IMR-90 (cell line): Measurements from ENCODE around the gene ADGRV1. TPM values are rescaled to one million over a fixed set of nuclear protein-coding genes. Genes with fewer than 3 reads are reported as not detected.
"Not testable (repeated sequence)": the region's sequence is repeated elsewhere in the genome, so short reads cannot be mapped to it uniquely, and the experiment has no call there.

ENCODE experiments used
- ATAC-seq: fragments of 200-7000 bp; cut with Tn5 transposase; 2 replicates; pipeline ENCODE4 v1.9.1; 2020; ENCODE audit warnings: low read depth, mild to moderate bottlenecking, moderate library complexity
- BruUV-seq: library from RNA; stranded (reverse); fragments of 400-500 nt; replicated peaks from 2 replicates; lab custom pipeline; 2021; lab: Mats Ljungman, UMichigan
- CTCF ChIA-PET: fragments of 300-600 bp; formaldehyde crosslinking; extraction: SDS; loops from one replicate; lab custom pipeline; 2021; ENCODE audit warnings: antibody characterized with exemption; lab: Yijun Ruan, JAX
- POLR2A ChIA-PET: fragments of 300-600 bp; sonication (Branson Sonifier 250); formaldehyde crosslinking; loops from one replicate; lab custom pipeline; 2022; ENCODE audit warnings: antibody characterized with exemption; ENCODE audit not compliant: unreplicated experiment; lab: Charles Lee
- DNase-seq: peaks from one replicate; pipeline ENCODE4 v3.0.0; 2013
- H2AFZ ChIP-seq: replicated peaks from 2 replicates; pipeline ENCODE3; 2013; ENCODE audit warnings: low read length, mild to moderate bottlenecking; ENCODE audit not compliant: poor library complexity
- H2AK5ac ChIP-seq: 2 replicates; pipeline ENCODE4 v1.6.1; 2013; ENCODE audit warnings: low read depth, low read length, inconsistent platforms
- H2AK9ac ChIP-seq: replicated peaks from 2 replicates; pipeline ENCODE3; 2013; ENCODE audit warnings: mild to moderate bottlenecking, low read depth, low read length, moderate library complexity; ENCODE audit not compliant: poor library complexity
- H2BK120ac ChIP-seq: 2 replicates; pipeline ENCODE4 v1.6.1; 2013; ENCODE audit warnings: low read depth, low read length, inconsistent platforms
- H2BK15ac ChIP-seq: 3 replicates; pipeline ENCODE4 v1.6.1; 2013; ENCODE audit warnings: low read depth, low read length, inconsistent platforms
- H2BK20ac ChIP-seq: 2 replicates; pipeline ENCODE4 v1.6.1; 2013; ENCODE audit warnings: low read depth, mild to moderate bottlenecking, inconsistent platforms, low read length, moderate library complexity
- H2BK5ac ChIP-seq: 2 replicates; pipeline ENCODE4 v1.6.1; 2013; ENCODE audit warnings: mild to moderate bottlenecking, low read depth, low read length, inconsistent platforms; ENCODE audit not compliant: poor library complexity, severe bottlenecking
- H3K14ac ChIP-seq: replicated peaks from 2 replicates; pipeline ENCODE4 v1.6.1; 2013; ENCODE audit warnings: low read depth, low read length, inconsistent platforms
- H3K18ac ChIP-seq: 2 replicates; pipeline ENCODE4 v1.6.1; 2013; ENCODE audit warnings: low read depth, low read length, control low read depth
- H3K23ac ChIP-seq: 2 replicates; pipeline ENCODE4 v1.6.1; 2013; ENCODE audit warnings: low read depth, low read length, inconsistent platforms
- H3K27ac ChIP-seq: 2 replicates; pipeline ENCODE4 v1.5.1; 2013; ENCODE audit warnings: mild to moderate bottlenecking, control low read depth, low read length; ENCODE audit not compliant: insufficient read depth
- H3K27me3 ChIP-seq: 2 replicates; pipeline ENCODE4 v1.6.1; 2013; ENCODE audit warnings: low read length; ENCODE audit not compliant: control insufficient read depth, insufficient read depth
- H3K36me3 ChIP-seq: 2 replicates; pipeline ENCODE4 v1.6.1; 2013; ENCODE audit warnings: low read length, mixed read lengths; ENCODE audit not compliant: control insufficient read depth, insufficient read depth
- H3K4ac ChIP-seq: 2 replicates; pipeline ENCODE4 v1.6.1; 2013; ENCODE audit warnings: low read depth, low read length, inconsistent platforms
- H3K4me1 ChIP-seq: 2 replicates; pipeline ENCODE4 v1.6.1; 2013; ENCODE audit warnings: low read length, mixed read lengths; ENCODE audit not compliant: control insufficient read depth, insufficient read depth
- H3K4me2 ChIP-seq: 2 replicates; pipeline ENCODE4 v1.6.1; 2013; ENCODE audit warnings: low read depth, mild to moderate bottlenecking, control low read depth, low read length, moderate library complexity
- H3K4me3 ChIP-seq: 2 replicates; pipeline ENCODE4 v1.5.1; 2013; ENCODE audit warnings: low read depth, mild to moderate bottlenecking, control low read depth, low read length, moderate library complexity; ENCODE audit not compliant: insufficient read depth
- H3K56ac ChIP-seq: 2 replicates; pipeline ENCODE4 v1.6.1; 2013; ENCODE audit warnings: low read length, inconsistent platforms; ENCODE audit not compliant: insufficient read depth; ENCODE audit errors: extremely low read depth
- H3K79me1 ChIP-seq, 2 experiments: 2 replicates each; pipeline ENCODE4 v1.6.1; 2013; ENCODE audit warnings: low read length in 2 of 2, inconsistent platforms in 1 of 2, low read depth in 1 of 2
- H3K9ac ChIP-seq: 2 replicates; pipeline ENCODE4 v1.6.1; 2013; ENCODE audit warnings: low read depth, low read length, control low read depth
- H3K9me1 ChIP-seq: 2 replicates; pipeline ENCODE4 v1.6.1; 2013; ENCODE audit warnings: low read length, inconsistent platforms; ENCODE audit not compliant: insufficient read depth
- H3K9me3 ChIP-seq: 2 replicates; pipeline ENCODE4 v1.6.1; 2013; ENCODE audit warnings: low read length; ENCODE audit not compliant: control insufficient read depth, insufficient read depth
- H4K20me1 ChIP-seq: 2 replicates; pipeline ENCODE4 v1.6.1; 2013; ENCODE audit warnings: low read length, inconsistent platforms; ENCODE audit not compliant: insufficient read depth
- H4K5ac ChIP-seq: 2 replicates; pipeline ENCODE4 v1.6.1; 2013; ENCODE audit warnings: mild to moderate bottlenecking, low read depth, low read length, control low read depth
- H4K8ac ChIP-seq, 2 experiments: 2 replicates each; pipeline ENCODE4 v1.6.1; 2013; ENCODE audit warnings: low read depth in 2 of 2, low read length in 2 of 2, control low read depth in 1 of 2, inconsistent platforms in 1 of 2
- H4K91ac ChIP-seq: 2 replicates; pipeline ENCODE4 v1.6.1; 2013; ENCODE audit warnings: low read depth, low read length, inconsistent platforms; ENCODE audit not compliant: insufficient read depth
- WGBS, 2 experiments: methylation state at CpG; one replicate each; pipeline versions ENCODE4 v1.1.5 to v1.1.7; 2013; ENCODE audit warnings: missing lambda C conversion rate in 2 of 2; ENCODE audit not compliant: insufficient read length in 1 of 2; ENCODE audit errors: extremely low coverage in 2 of 2; 5-methylcytosine and 5-hydroxymethylcytosine counted together
- dilution Hi-C: fragments of 300-500 bp; cut with HindIII; formaldehyde crosslinking; loops from one replicate; pipeline ENCODE4 v1.14.3; 2018; ENCODE audit warnings: low sequenced_read_pairs; ENCODE audit not compliant: unreplicated experiment
- in situ Hi-C: fragments of 300-500 bp; cut with MboI; formaldehyde crosslinking; loops from 3 replicates; pipeline ENCODE4 v1.14.3; 2019; ENCODE audit warnings: low sequenced_read_pairs, inconsistent platforms, mixed read lengths
- intact Hi-C: fragments of 100-400 bp; cut with micrococcal nuclease; formaldehyde crosslinking; loops from 2 replicates; pipeline ENCODE4 v1.10.0; 2022
- polyA plus RNA-seq, 3 experiments: library from polyadenylated mRNA; depleted of rRNA; stranded (reverse); fragments of >200 nt; gene quantifications; 2 replicates each; pipeline ENCODE4 v1.2.3, GENCODE V29; 2012; ENCODE audit warnings: low replicate concordance in 1 of 3
- total RNA-seq: library from RNA; depleted of rRNA; stranded (reverse); fragments of >200 nt; gene quantifications from 2 replicates; pipeline ENCODE4 v1.2.3, GENCODE V29; 2012

ADGRV1 gene
- total and polyA plus RNA-seq, 2 of the 4 experiments (the other 2 are of a cell fraction) = under 0.01 TPM; not detected in 1

- BruUV-seq, intact Hi-C loops, in situ Hi-C loops, H3K4me3 ChIP-seq, H2AK5ac ChIP-seq, H3K9me3 ChIP-seq, ATAC-seq, H4K20me1 ChIP-seq, H2AFZ ChIP-seq, H3K27me3 ChIP-seq, POLR2A ChIA-PET, H3K18ac ChIP-seq, H3K4me1 ChIP-seq, H3K9me1 ChIP-seq, H3K36me3 ChIP-seq, H2BK120ac ChIP-seq, H4K5ac ChIP-seq, H3K9ac ChIP-seq, H4K8ac ChIP-seq, H2BK15ac ChIP-seq, H2BK20ac ChIP-seq, H3K56ac ChIP-seq, H3K23ac ChIP-seq, dilution Hi-C loops, H3K4ac ChIP-seq, H3K79me1 ChIP-seq, CTCF ChIA-PET, H2AK9ac ChIP-seq, H3K14ac ChIP-seq, H3K27ac ChIP-seq, DNase-seq, H2BK5ac ChIP-seq, H4K91ac ChIP-seq, H3K4me2 ChIP-seq: not testable (repeated sequence)
- WGBS, 2 experiments = no CpG with 5 or more reads among the region's 3 CpGs
Observed at GRCh38 chr5:90800515-90800914, 241.9 kb downstream of the ADGRV1 start.
